NT2/D1 (cell line): Measurements from ENCODE around the gene PTPN14.
"Not testable (repeated sequence)": the region's sequence is repeated elsewhere in the genome, so short reads cannot be mapped to it uniquely, and the experiment has no call there.

ENCODE experiments used
- DNase-seq: peaks from one replicate; pipeline ENCODE4 v3.0.0-alpha.2; 2011; ENCODE audit warnings: low read depth, low spot score
- H3K27me3 ChIP-seq: 2 replicates; pipeline ENCODE4 v1.6.0; 2011; ENCODE audit warnings: mild to moderate bottlenecking; ENCODE audit not compliant: insufficient read length, insufficient read depth
- H3K36me3 ChIP-seq: 2 replicates; pipeline ENCODE4 v1.6.1; 2011; ENCODE audit warnings: mild to moderate bottlenecking, low read length, mixed read lengths; ENCODE audit not compliant: insufficient read depth, insufficient read length
- H3K4me1 ChIP-seq: 2 replicates; pipeline ENCODE4 v1.5.1; 2011; ENCODE audit not compliant: insufficient read depth, insufficient read length
- H3K4me3 ChIP-seq: 2 replicates; pipeline ENCODE4 v1.5.1; 2011; ENCODE audit warnings: low read depth; ENCODE audit not compliant: insufficient read length
- H3K9ac ChIP-seq: 2 replicates; pipeline ENCODE4 v1.6.0; 2011; ENCODE audit warnings: low read depth; ENCODE audit not compliant: insufficient read length
- H3K9me3 ChIP-seq: 2 replicates; pipeline ENCODE4 v1.5.1; 2011; ENCODE audit warnings: mild to moderate bottlenecking, low read length; ENCODE audit not compliant: insufficient read depth
- SUZ12 ChIP-seq: IDR thresholded peaks from 2 replicates; pipeline ENCODE4 v1.6.1; 2011; ENCODE audit not compliant: insufficient read length, insufficient read depth; ENCODE audit errors: extremely low read depth
- YY1 ChIP-seq: IDR thresholded peaks from 2 replicates; pipeline ENCODE4 v1.6.1; 2011; ENCODE audit not compliant: insufficient read length, insufficient read depth
- ZNF274 ChIP-seq: IDR thresholded peaks from 2 replicates; pipeline ENCODE4 v1.6.1; 2011; ENCODE audit warnings: mild to moderate bottlenecking, low read depth, low read length

The PTPN14 gene

DNA sequence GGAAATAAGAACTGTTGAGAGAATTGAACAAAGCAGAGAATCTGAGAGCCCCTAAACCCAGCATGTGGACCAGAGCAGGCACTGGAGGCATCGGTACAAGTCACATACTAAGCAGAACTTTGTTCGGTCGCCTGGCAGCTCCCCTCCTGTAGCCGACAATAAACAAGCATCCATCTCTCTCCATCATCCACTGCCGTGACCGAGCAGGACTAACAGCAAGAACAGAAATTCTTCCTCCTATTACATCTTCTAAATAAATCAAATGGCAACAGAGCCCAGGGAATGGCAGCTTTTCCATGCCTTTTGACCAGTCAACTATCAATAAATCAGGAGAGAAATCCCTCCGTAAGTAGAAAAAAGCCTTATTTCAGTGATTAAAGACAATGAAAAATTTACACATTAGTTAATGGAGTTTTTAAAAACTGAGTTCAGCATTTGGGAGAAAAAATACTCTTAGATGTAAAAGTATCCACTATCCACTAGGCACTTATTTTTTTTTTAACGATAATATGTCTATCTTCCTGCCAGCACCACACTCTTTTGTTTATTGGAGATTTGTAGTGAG is 36.5 kb downstream of the PTPN14 start:
- Histone ChIP-seq H3K36me3 (peaks cover 9% of the 10 kb centered on the region), H3K27me3 (no peaks in the 10 kb centered on the region), H3K4me1 (peaks cover 4% of the 10 kb centered on the region), H3K9me3 (peaks cover 23% of the 10 kb centered on the region), H3K9ac (peak overlapping the region; percentile 1), H3K4me3 (no peak overlapping the region)
- TF ChIP-seq SUZ12, result no peak
- no peak for TF ChIP-seq YY1
- no peak for TF ChIP-seq ZNF274
- no peak for DNase-seq

DNA sequence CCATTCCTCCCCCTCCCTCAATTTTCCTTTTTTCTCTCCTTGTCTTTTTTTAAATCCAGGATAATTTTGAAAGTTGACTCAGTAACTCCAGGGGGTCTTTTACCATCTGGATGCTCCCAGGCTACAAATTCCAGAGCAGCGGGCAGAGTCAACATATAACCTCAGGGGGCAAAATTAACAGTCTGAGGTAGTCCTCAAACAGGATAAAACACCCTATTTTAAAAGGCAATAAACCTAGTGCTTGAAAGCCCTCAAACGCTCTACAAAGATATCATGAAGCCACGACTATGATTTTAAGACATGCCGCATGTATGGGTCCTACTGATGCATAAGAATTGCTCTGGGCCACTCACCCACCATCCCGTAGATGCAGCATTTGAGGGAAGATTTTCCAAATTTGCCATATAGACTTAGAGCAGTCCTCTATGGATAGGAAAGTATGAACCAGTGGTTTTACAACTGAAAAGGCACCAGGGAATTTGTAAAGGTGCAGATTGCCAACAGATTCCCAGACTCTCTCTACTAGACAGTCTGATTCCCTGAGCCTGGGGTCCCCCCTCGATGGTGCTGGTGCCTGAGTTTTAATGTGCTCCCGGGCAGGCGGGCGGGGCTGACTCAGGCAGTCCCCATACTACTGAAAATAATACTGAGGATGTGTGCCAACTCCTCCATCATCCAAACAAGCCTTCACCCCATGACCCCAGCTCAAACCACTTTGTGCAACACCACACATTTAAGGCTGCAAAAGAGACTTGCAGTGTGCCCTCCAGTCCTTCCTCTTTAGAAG is 37.2 kb downstream of the PTPN14 start:
- Histone ChIP-seq H3K4me3 (no peak overlapping the region), H3K9ac (peak overlapping the region; percentile 1), H3K36me3 (peaks cover 9% of the 10 kb centered on the region), H3K4me1 (peaks cover 4% of the 10 kb centered on the region), H3K27me3 (no peaks in the 10 kb centered on the region), H3K9me3 (peaks cover 30% of the 10 kb centered on the region)
- no peak for DNase-seq
- TF ChIP-seq SUZ12 (no peak), ZNF274 (no peak), YY1 (no peak)

DNA sequence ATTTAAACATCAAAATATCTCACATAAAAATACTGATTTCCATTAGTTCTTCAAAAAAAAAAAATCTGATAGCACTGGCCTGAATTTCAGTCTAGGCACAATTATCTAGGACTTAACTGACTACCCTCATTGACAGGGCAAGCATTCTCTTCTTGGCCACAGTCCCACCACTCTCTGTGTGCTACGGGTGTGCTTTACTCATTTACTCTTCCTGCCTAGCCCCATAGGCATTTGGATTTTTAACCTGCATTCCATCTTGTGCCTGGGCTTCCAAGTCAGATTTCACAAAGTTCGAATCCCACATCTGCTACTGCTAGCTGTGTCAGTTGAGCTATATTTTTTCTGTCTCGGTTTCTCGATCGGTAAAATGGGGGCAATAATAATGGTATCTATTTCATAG is 38.0 kb downstream of the PTPN14 start:
- Histone ChIP-seq H3K4me1 (peaks cover 4% of the 10 kb centered on the region), H3K9me3 (peaks cover 38% of the 10 kb centered on the region), H3K9ac (peak overlapping the region; percentile 24), H3K36me3 (peaks cover 13% of the 10 kb centered on the region), H3K27me3 (no peaks in the 10 kb centered on the region), H3K4me3 (no peak overlapping the region)
- TF ChIP-seq ZNF274 (no peak), YY1 (no peak), SUZ12 (no peak)
- no peak for DNase-seq

DNA sequence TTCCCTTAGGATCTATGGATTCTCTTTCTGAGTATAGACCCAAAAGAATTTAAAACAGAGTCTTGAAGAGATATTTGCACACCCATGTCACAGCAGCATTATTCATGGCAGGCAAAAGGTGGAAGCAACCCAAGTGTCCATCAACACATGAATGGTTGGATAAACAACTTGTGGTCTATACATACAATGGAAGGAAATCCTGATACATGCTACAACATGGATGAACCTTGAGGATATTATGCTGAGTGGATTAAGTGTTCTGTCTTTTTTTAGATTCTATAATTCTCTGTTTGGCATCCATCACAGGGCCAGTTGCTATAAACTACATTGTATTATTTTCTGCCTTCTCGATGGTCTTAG is 39.8 kb downstream of the PTPN14 start:
- H3K4me1 ChIP-seq, result peaks cover 4% of the 10 kb centered on the region

DNA sequence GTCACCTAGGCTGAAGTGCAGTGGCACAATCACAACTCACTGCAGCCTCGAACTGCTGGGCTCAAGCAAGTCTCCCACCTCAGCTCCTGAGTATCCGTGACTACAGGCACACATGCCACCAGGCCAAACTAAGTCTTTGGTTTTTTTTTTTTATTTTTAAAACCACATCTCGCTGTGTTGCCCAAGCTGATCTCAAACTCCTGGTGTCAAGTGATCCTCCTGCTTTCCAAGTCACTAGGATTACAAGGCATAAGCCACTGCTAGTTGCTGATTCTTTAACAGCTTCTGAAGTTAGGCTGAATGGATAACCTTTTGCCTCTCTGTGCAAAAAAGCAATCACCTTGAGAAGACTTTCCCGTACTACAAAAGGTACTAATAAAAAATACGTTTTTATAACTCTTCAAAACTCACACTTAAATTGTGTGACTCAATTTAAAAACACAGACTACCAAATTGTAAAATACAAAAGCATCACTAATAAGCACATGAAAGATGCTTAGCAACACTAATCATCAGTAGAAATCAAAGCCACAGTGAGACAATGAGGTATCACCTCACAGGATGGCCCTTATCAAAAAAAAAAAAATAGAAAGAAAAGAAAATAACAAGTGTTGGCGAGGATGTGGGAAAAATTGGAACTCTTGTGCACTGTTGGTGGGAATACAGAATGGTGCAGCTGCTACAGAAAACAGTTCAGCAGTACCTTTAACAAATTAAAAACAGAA is 40.3 kb downstream of the PTPN14 start:
- no peak overlapping the region for H3K4me3 ChIP-seq
- H3K9ac ChIP-seq, result no peak overlapping the region
- H3K4me1 ChIP-seq, result peaks cover 4% of the 10 kb centered on the region
- no peaks in the 10 kb centered on the region for H3K27me3 ChIP-seq
- H3K36me3 ChIP-seq, result peaks cover 14% of the 10 kb centered on the region
- H3K9me3 ChIP-seq, result peaks cover 40% of the 10 kb centered on the region
- no peak for TF ChIP-seq ZNF274
- TF ChIP-seq SUZ12, result no peak
- TF ChIP-seq YY1, result no peak
- no peak for DNase-seq

More for the DNA sequence above, 39.8 kb downstream of the PTPN14 start:
- DNase-seq, result no peak
- H3K36me3 ChIP-seq, result peaks cover 8% of the 10 kb centered on the region
- H3K4me3 ChIP-seq, result no peak overlapping the region
- no peak for TF ChIP-seq YY1
- no peak overlapping the region for H3K9ac ChIP-seq
- peaks cover 40% of the 10 kb centered on the region for H3K9me3 ChIP-seq
- no peaks in the 10 kb centered on the region for H3K27me3 ChIP-seq

DNA sequence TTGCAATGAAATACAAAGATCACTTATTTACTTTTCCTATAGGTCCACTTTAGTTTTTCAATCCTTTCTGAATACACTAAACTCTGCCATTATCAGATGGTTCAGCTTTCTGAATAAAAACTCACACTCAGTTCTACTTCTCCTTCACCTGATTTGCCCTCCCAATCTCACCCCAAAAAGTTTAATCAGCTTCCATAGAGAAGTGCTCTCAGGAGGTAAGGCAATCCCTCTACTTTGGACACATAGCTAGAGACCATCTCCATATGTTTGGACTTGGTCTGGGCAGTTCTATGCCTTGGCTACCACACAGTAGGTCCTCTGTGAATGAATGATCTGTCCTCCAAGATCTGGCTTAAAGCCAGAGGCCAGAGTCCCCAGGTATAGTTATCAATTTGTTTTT is 40.9 kb downstream of the PTPN14 start:
- TF ChIP-seq SUZ12 (no peak), YY1 (no peak), ZNF274 (no peak)
- peaks cover 19% of the 10 kb centered on the region for H3K36me3 ChIP-seq
- H3K9ac ChIP-seq, result no peak overlapping the region
- peaks cover 7% of the 10 kb centered on the region for H3K4me1 ChIP-seq
- H3K9me3 ChIP-seq, result peaks cover 40% of the 10 kb centered on the region
- no peak overlapping the region for H3K4me3 ChIP-seq
- H3K27me3 ChIP-seq, result no peaks in the 10 kb centered on the region
- no peak for DNase-seq

DNA sequence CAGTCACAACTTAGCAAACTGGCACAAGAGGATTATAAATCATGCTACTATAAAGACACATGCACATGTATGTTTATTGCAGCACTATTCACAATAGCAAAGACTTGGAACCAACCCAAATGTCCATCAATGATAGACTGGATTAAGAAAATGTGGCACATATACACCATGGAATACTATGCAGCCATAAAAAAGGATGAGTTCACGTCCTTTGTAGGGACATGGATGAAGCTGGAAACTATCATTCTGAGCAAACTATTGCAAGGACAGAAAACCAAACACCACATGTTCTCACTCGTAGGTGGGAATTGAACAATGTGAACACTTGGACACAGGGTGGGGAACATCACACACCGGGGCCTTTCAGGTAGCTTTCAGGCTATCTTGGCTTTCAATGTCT is 41.8 kb downstream of the PTPN14 start:
- not testable (repeated sequence) for DNase-seq, H3K4me3 ChIP-seq, H3K27me3 ChIP-seq, H3K4me1 ChIP-seq, H3K9ac ChIP-seq
- Histone ChIP-seq H3K9me3 (peaks cover 40% of the 10 kb centered on the region), H3K36me3 (peaks cover 25% of the 10 kb centered on the region)
